HepG2 (cell line): ENCODE data around the gene VTN. TPM values are rescaled to one million over a fixed set of nuclear protein-coding genes. Genes with fewer than 3 reads are reported as not detected.

Experiments used
- ARID2 ChIP-seq: sonication (generic); formaldehyde crosslinking; IDR thresholded peaks from 2 replicates; pipeline ENCODE4 v1.8.1; 2022; ENCODE audit warnings: mild to moderate bottlenecking, missing genetic modification reagents, borderline replicate concordance
- EED ChIP-seq: sonication (generic); formaldehyde crosslinking; IDR thresholded peaks from 2 replicates; pipeline ENCODE4 v1.5.0; 2020; ENCODE audit warnings: mild to moderate bottlenecking, missing genetic modification reagents
- ETV5 ChIP-seq: IDR thresholded peaks from 2 replicates; pipeline ENCODE4 v1.6.1; 2018; ENCODE audit warnings: missing biosample characterization, missing genetic modification reagents, inconsistent platforms, borderline replicate concordance
- KDM1A ChIP-seq: IDR thresholded peaks from 2 replicates; pipeline ENCODE4 v1.6.1; 2016; ENCODE audit warnings: missing compliant biosample characterization
- KLF6 ChIP-seq: IDR thresholded peaks from 2 replicates; pipeline ENCODE4 v1.8.0; 2016; ENCODE audit warnings: missing biosample characterization, missing genetic modification reagents
- PLRG1 ChIP-seq: fragments of 450-650 bp; conservative IDR thresholded peaks from 2 replicates; pipeline ENCODE4 v1.6.1; 2016
- SATB2 ChIP-seq: sonication (generic); formaldehyde crosslinking; IDR thresholded peaks from 2 replicates; pipeline ENCODE4 v1.5.0; 2020; ENCODE audit warnings: missing genetic modification reagents
- SSRP1 ChIP-seq: IDR thresholded peaks from 2 replicates; pipeline ENCODE4 v1.6.1; 2016; ENCODE audit warnings: control low read depth
- YEATS4 ChIP-seq: sonication (generic); formaldehyde crosslinking; IDR thresholded peaks from 2 replicates; pipeline ENCODE4 v1.4.0; 2020; ENCODE audit warnings: missing genetic modification reagents, borderline replicate concordance
- ZBTB1 ChIP-seq: sonication (generic); formaldehyde crosslinking; IDR thresholded peaks from 2 replicates; pipeline ENCODE4 v1.4.0; 2020; ENCODE audit warnings: missing genetic modification reagents, borderline replicate concordance
- ZC3H4 ChIP-seq: sonication (generic); formaldehyde crosslinking; IDR thresholded peaks from 2 replicates; pipeline ENCODE4 v1.4.0; 2020; ENCODE audit warnings: missing genetic modification reagents, borderline replicate concordance
- ZNF101 ChIP-seq: sonication (generic); formaldehyde crosslinking; IDR thresholded peaks from 2 replicates; pipeline ENCODE4 v1.4.0; 2020; ENCODE audit warnings: mild to moderate bottlenecking, low read depth, missing genetic modification reagents, borderline replicate concordance
- ZNF124 ChIP-seq: sonication (generic); formaldehyde crosslinking; IDR thresholded peaks from 2 replicates; pipeline ENCODE4 v1.4.0; 2020; ENCODE audit warnings: missing genetic modification reagents
- ZNF205 ChIP-seq: IDR thresholded peaks from 2 replicates; pipeline ENCODE4 v1.6.1; 2018; ENCODE audit warnings: missing biosample characterization, missing genetic modification reagents
- ZNF33B ChIP-seq: sonication (generic); formaldehyde crosslinking; IDR thresholded peaks from 2 replicates; pipeline ENCODE4 v1.5.1; 2020; ENCODE audit warnings: mild to moderate bottlenecking, missing genetic modification reagents
- ZNF432 ChIP-seq: sonication (generic); formaldehyde crosslinking; IDR thresholded peaks from 2 replicates; pipeline ENCODE4 v1.5.0; 2020; ENCODE audit warnings: missing genetic modification reagents, mild to moderate bottlenecking, borderline replicate concordance
- ZNF562 ChIP-seq: sonication (generic); formaldehyde crosslinking; IDR thresholded peaks from 2 replicates; pipeline ENCODE4 v1.8.0; 2022; ENCODE audit warnings: missing genetic modification reagents, borderline replicate concordance
- ZNF567 ChIP-seq: sonication (generic); formaldehyde crosslinking; IDR thresholded peaks from 2 replicates; pipeline ENCODE4 v1.8.1; 2023; ENCODE audit warnings: mild to moderate bottlenecking, missing genetic modification reagents, borderline replicate concordance
- ZNF589 ChIP-seq: sonication (generic); formaldehyde crosslinking; conservative IDR thresholded peaks from 2 replicates; pipeline ENCODE4 v1.8.0; 2022; ENCODE audit warnings: mild to moderate bottlenecking, moderate library complexity, missing genetic modification reagents
- ZNF598 ChIP-seq: sonication (generic); formaldehyde crosslinking; IDR thresholded peaks from 2 replicates; pipeline ENCODE4 v1.5.1; 2020; ENCODE audit warnings: mild to moderate bottlenecking, missing genetic modification reagents, borderline replicate concordance
- polyA plus RNA-seq, 8 experiments: library from polyadenylated mRNA; depleted of rRNA in 3 of 8; stranded (reverse) in 7 of 8; unstranded in 1 of 8; fragments of >200 nt; fragmentation: Illumina TruSeq in 4 of 8; extraction: Trizol in 4 of 8; gene quantifications; 2 replicates each; pipeline versions ENCODE4 v1.2.1 to v1.2.3, GENCODE V29; 2011 to 2016; ENCODE audit warnings: low read depth in 4 of 8, missing spikeins in 1 of 8, mixed read lengths in 1 of 8; ENCODE audit not compliant: insufficient read depth in 1 of 8
- total RNA-seq, 5 experiments: library from RNA; depleted of rRNA; stranded (reverse); fragments of >200 nt; fragmentation: Illumina TruSeq; extraction: Trizol; gene quantifications; 2 replicates each; pipeline ENCODE4 v1.2.3, GENCODE V29; 2016; ENCODE audit warnings: low read depth in 1 of 5
- TF ChIP-seq, protein P1 (sequence below): IDR thresholded peaks from 2 replicates; pipeline ENCODE4 v1.6.1; 2016; ENCODE audit warnings: low read depth, control low read depth
- TF ChIP-seq, protein P2 (sequence below): sonication (generic); formaldehyde crosslinking; IDR thresholded peaks from 2 replicates; pipeline ENCODE4 v1.4.0; 2020; ENCODE audit warnings: mild to moderate bottlenecking, missing genetic modification reagents
- TF ChIP-seq, protein P3 (sequence below): IDR thresholded peaks from 2 replicates; pipeline ENCODE4 v1.6.1; 2016; ENCODE audit warnings: mild to moderate bottlenecking, missing biosample characterization, missing genetic modification reagents
- TF ChIP-seq, protein P4 (sequence below): sonication (generic); formaldehyde crosslinking; IDR thresholded peaks from 2 replicates; pipeline ENCODE4 v1.8.1; 2023; ENCODE audit warnings: mild to moderate bottlenecking, moderate library complexity, missing genetic modification reagents
- TF ChIP-seq, protein P5 (sequence below): sonication (generic); formaldehyde crosslinking; IDR thresholded peaks from 2 replicates; pipeline ENCODE4 v1.5.0; 2020; ENCODE audit warnings: mild to moderate bottlenecking, missing genetic modification reagents

VTN gene
- total and polyA plus RNA-seq, 2 of the 13 experiments (the other 11 are each of a cell fraction or from before 2014, with no cell fraction given), result 108 to 131 TPM

DNA sequence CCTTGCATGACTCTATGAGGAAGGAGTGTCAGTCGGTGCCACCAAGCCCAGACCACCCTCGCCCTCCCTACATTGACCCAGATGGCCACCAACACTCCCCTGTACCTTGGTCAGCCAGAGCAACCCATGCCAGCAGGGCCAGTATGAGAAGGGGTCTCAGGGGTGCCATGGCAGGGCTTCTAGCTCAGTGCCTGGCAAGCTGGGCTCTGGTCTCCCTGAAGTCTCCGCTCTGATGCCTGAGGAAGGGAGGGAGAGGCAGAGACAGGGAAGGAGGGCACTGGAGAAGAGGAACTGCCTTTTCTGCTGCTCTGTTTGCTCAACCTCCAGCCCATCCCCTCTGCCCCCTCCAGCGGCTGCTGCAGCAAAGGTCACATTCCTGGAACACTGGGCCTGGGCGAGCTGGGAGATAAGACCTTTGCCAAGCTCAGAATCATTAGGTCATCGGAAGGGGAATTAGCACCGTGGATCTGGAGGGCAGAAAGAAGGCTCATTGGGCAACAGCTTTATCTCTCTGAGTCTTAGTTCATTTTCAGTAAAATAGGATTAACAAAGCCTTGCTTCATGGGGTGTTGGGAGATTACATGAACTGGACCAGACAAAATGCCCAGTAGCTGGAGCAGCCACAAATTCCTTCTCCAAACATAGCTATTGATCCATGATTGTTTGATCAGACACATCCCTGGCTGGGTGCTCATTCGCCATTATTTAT lies at the start of gene VTN (continued):
- TF ChIP-seq SATB2 (CRISPR knock-in tag), result 0 out of 2 replicates have a peak, but pooled peaks have one; percentile 78
- no peak for TF ChIP-seq SSRP1 (CRISPR knock-in tag)
- TF ChIP-seq, protein P1, sequence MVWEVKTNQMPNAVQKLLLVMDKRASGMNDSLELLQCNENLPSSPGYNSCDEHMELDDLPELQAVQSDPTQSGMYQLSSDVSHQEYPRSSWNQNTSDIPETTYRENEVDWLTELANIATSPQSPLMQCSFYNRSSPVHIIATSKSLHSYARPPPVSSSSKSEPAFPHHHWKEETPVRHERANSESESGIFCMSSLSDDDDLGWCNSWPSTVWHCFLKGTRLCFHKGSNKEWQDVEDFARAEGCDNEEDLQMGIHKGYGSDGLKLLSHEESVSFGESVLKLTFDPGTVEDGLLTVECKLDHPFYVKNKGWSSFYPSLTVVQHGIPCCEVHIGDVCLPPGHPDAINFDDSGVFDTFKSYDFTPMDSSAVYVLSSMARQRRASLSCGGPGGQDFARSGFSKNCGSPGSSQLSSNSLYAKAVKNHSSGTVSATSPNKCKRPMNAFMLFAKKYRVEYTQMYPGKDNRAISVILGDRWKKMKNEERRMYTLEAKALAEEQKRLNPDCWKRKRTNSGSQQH, result peak; percentile 53; the same call in 1 of the 2 replicates
- no peak for TF ChIP-seq ZBTB1 (CRISPR knock-in tag)
- peak; percentile 52; the same call in 1 of the 2 replicates for TF ChIP-seq ZNF589 (CRISPR knock-in tag)
- no peak for TF ChIP-seq EED
- no peak for TF ChIP-seq PLRG1
- TF ChIP-seq ZNF598 (CRISPR knock-in tag), result peak; percentile 92; the same call in 1 of the 2 replicates
- peak; percentile 85; the same call in 1 of the 2 replicates for TF ChIP-seq YEATS4 (CRISPR knock-in tag)
- no peak for TF ChIP-seq ZNF101 (CRISPR knock-in tag)
- 0 out of 2 replicates have a peak, but pooled peaks have one; percentile 27 for TF ChIP-seq ZNF567 (CRISPR knock-in tag)
- peak; percentile 47; the same call in 1 of the 2 replicates for TF ChIP-seq KLF6 (CRISPR knock-in tag)
- TF ChIP-seq ZNF205 (CRISPR knock-in tag), result peak; percentile 41; the same call in 1 of the 2 replicates
- TF ChIP-seq ZNF33B (CRISPR knock-in tag), result peak; percentile 71; the same call in 1 of the 2 replicates
- TF ChIP-seq ZNF124 (CRISPR knock-in tag), result peak; percentile 49; the same call in 1 of the 2 replicates
- TF ChIP-seq, protein P2, sequence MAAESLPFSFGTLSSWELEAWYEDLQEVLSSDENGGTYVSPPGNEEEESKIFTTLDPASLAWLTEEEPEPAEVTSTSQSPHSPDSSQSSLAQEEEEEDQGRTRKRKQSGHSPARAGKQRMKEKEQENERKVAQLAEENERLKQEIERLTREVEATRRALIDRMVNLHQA, result no peak
- TF ChIP-seq, protein P3, sequence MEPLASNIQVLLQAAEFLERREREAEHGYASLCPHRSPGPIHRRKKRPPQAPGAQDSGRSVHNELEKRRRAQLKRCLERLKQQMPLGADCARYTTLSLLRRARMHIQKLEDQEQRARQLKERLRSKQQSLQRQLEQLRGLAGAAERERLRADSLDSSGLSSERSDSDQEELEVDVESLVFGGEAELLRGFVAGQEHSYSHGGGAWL, result no peak; the same call in 1 of the 2 replicates
- no peak for TF ChIP-seq ZC3H4 (CRISPR knock-in tag)
- TF ChIP-seq ZNF432 (CRISPR knock-in tag), result no peak
- TF ChIP-seq ZNF562, result no peak
- TF ChIP-seq, protein P4, sequence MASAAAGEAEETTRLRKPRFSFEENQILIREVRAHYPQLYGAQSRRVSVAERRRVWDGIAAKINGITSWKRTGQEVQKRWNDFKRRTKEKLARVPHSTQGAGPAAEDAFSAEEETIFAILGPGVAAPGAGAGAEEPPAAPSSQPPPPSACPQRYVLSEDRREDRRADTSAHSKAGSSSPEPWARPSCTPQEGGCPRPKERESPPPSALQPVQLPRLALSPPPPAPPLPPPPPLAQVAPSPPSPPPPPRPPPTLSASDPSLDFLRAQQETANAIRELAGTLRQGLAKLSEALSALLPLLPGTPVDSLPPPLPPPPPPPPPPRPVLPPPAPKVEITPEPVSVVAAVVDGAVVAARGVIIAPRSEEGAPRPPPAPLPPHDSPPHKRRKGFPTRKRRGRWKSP (CRISPR knock-in tag), result peak; percentile 71
- TF ChIP-seq, protein P5, sequence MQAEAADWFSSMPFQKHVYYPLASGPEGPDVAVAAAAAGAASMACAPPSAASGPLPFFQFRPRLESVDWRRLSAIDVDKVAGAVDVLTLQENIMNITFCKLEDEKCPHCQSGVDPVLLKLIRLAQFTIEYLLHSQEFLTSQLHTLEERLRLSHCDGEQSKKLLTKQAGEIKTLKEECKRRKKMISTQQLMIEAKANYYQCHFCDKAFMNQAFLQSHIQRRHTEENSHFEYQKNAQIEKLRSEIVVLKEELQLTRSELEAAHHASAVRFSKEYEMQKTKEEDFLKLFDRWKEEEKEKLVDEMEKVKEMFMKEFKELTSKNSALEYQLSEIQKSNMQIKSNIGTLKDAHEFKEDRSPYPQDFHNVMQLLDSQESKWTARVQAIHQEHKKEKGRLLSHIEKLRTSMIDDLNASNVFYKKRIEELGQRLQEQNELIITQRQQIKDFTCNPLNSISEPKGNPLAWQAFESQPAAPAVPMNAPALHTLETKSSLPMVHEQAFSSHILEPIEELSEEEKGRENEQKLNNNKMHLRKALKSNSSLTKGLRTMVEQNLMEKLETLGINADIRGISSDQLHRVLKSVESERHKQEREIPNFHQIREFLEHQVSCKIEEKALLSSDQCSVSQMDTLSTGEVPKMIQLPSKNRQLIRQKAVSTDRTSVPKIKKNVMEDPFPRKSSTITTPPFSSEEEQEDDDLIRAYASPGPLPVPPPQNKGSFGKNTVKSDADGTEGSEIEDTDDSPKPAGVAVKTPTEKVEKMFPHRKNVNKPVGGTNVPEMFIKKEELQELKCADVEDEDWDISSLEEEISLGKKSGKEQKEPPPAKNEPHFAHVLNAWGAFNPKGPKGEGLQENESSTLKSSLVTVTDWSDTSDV (CRISPR knock-in tag), result 0 out of 2 replicates have a peak, but pooled peaks have one; percentile 66
- TF ChIP-seq ETV5, result peak; percentile 87
- peak; percentile 84 for TF ChIP-seq KDM1A (CRISPR knock-in tag)
- no peak for TF ChIP-seq ARID2 (CRISPR knock-in tag)
